HG03066 (cell line): ENCODE measurements around the gene KICS2.

ENCODE experiments used
- ATAC-seq: cut with Tn5 transposase; IDR thresholded peaks from one replicate; pipeline ENCODE4 v1.9.1; 2021; ENCODE audit warnings: low read depth; ENCODE audit not compliant: unreplicated experiment

KICS2 gene

GRCh38 chr12:64175254-64175945 is 46.7 kb downstream of the KICS2 start:
- no peak for ATAC-seq

- no peak for ATAC-seq
Observed at GRCh38 chr12:64173456-64173855, 48.6 kb downstream of the KICS2 start.
